Neural crest cell (in vitro differentiated cells): ENCODE data around the gene PYGB. TPM values are rescaled to one million over a fixed set of nuclear protein-coding genes. Genes with fewer than 3 reads are reported as not detected.

Source experiments
- DNase-seq: peaks from one replicate; pipeline ENCODE4 v3.0.0; 2021; ENCODE audit warnings: low read depth, mixed read lengths, low spot score
- H3K27ac Mint-ChIP-seq: one replicate; pipeline ENCODE4 v1.8.0; 2021; ENCODE audit warnings: mild to moderate bottlenecking, mixed read lengths; ENCODE audit not compliant: unreplicated experiment
- H3K27me3 Mint-ChIP-seq: 2 replicates; pipeline ENCODE4 v1.8.0; 2021; ENCODE audit warnings: low read depth, mild to moderate bottlenecking, mixed read lengths
- H3K36me3 Mint-ChIP-seq: 2 replicates; pipeline ENCODE4 v1.8.0; 2021; ENCODE audit warnings: low read depth, mild to moderate bottlenecking, mixed read lengths
- H3K4me1 Mint-ChIP-seq: 2 replicates; pipeline ENCODE4 v1.8.0; 2021; ENCODE audit warnings: mixed read lengths
- H3K4me3 Mint-ChIP-seq: one replicate; pipeline ENCODE4 v1.8.0; 2021; ENCODE audit warnings: mild to moderate bottlenecking, mixed read lengths
- H3K9me3 Mint-ChIP-seq: 2 replicates; pipeline ENCODE4 v1.8.0; 2021; ENCODE audit warnings: mixed read lengths
- total RNA-seq: library from RNA; stranded (reverse); gene quantifications from 2 replicates; pipeline ENCODE4 v1.2.1, GENCODE V29; 2021
- TF ChIP-seq, protein P1 (sequence below): fragments of 200-600 bp; sonication (generic); conservative IDR thresholded peaks from 2 replicates; pipeline ENCODE4 v1.5.0; 2021; ENCODE audit warnings: antibody characterized with exemption, mild to moderate bottlenecking

The PYGB gene
- total RNA-seq, 1 donor from 2014 or later: 77.1 TPM

DNA sequence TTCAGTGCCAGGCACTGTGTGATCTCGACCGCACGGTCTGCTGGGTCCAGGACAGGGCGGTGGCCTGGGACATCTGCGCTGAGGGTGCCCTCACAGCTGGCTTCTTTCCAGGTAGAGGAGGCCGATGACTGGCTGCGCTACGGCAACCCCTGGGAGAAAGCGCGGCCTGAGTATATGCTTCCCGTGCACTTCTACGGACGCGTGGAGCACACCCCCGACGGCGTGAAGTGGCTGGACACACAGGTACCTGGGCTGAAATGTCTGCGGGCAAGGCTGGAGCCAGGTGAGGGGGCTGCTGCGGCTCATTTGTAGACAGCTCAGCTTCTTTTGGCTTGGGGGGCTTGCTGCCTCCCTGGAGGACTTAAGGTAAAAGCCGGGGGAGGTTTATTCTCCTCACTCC, 26.6 kb downstream of the PYGB start:
- no peak for DNase-seq
- Mint-ChIP-seq H3K27ac (no peak overlapping the region), H3K27me3 (no peaks in the 10 kb centered on the region), H3K9me3 (no peaks in the 10 kb centered on the region), H3K4me3 (no peak overlapping the region), H3K4me1 (no peaks in the 10 kb centered on the region), H3K36me3 (peaks cover 8% of the 10 kb centered on the region)
- TF ChIP-seq, protein P1, sequence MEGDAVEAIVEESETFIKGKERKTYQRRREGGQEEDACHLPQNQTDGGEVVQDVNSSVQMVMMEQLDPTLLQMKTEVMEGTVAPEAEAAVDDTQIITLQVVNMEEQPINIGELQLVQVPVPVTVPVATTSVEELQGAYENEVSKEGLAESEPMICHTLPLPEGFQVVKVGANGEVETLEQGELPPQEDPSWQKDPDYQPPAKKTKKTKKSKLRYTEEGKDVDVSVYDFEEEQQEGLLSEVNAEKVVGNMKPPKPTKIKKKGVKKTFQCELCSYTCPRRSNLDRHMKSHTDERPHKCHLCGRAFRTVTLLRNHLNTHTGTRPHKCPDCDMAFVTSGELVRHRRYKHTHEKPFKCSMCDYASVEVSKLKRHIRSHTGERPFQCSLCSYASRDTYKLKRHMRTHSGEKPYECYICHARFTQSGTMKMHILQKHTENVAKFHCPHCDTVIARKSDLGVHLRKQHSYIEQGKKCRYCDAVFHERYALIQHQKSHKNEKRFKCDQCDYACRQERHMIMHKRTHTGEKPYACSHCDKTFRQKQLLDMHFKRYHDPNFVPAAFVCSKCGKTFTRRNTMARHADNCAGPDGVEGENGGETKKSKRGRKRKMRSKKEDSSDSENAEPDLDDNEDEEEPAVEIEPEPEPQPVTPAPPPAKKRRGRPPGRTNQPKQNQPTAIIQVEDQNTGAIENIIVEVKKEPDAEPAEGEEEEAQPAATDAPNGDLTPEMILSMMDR: no peak

DNA sequence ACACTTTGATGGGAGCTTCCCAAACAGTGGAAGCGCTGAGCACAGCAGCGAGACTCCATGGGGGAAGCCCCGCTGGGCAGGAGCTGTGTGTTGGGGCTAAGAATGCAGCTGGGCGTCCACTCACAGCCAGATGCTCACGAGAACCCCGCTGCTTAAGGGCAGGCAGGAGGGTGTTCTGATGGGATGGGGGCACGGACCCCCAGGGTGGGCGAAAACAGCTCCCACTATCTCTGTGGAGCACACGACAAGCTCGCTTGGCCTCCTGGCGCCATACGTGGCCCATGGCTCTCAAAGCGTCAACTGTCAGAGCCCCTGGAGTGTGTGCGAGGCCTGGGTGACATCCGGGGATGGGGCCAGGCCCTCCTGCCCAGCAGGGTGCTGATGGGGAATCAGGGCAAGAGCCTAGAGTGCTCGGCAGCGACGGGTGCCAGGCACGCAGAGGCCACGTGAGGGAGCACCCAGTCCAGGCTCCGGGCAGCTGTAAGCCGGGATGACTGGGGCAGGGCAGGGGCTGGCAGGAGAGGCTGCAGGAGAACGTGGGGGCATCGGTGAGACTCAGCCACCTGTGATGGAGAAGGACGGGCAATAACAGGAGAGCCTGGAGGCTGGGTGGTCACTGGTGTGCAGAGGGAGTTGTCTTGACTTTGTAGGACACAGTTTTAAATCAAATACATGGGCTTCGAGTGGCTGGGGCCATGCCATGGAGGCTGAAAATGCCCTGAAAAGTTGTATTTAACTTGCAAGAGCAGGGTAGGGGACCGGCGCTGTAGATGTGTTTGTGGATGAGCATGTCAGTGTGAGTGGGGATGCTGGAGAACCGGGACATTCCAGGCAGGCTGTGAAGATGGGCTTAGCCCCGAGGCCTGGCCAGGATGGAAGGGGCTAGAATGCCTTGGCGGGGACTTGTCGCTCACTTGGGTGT, 27.3 kb downstream of the PYGB start:
- no peaks in the 10 kb centered on the region for H3K27me3 Mint-ChIP-seq
- no peaks in the 10 kb centered on the region for H3K9me3 Mint-ChIP-seq
- no peak overlapping the region for H3K4me3 Mint-ChIP-seq
- DNase-seq: no peak
- peaks cover 3% of the 10 kb centered on the region for H3K36me3 Mint-ChIP-seq
- H3K4me1 Mint-ChIP-seq: no peaks in the 10 kb centered on the region
- TF ChIP-seq, protein P1: no peak
- H3K27ac Mint-ChIP-seq: peak overlapping the region; percentile 90

DNA sequence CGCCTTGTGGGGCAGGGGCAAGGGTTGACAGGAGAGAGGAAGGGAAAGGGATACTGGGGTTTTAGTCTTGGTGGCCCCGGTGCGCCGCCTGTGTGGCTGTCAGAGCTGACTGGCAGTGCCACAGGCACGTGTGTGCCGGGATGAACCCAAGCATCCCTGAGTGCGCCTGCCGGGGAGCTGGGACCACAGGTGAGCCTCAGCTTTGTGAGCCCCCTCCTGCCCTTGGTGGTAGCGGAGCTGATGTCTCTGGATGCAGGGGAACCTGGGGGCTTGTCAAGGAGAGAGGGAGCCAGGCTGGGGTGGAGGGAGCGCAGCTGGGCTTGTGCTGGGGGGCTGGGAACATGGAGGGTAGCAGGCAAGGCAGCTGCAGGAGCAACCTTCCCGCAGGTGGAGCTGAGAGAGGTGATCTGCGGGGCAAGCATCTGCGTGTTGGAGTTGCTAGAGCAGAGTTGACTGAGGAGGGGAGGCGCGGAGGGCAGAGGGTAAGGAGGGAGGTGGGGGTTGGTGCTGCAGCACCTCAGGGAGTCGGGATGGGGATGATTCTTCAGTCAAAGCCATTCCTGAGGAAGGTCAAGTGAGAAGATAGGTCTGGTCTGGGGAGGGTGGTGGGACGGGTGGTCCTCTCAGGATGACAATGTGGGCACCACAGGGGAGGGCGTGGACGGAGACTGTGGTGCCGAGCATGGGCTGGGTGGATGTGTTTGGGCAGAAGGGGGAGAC, 28.1 kb downstream of the PYGB start:
- Mint-ChIP-seq H3K9me3 (no peaks in the 10 kb centered on the region), H3K27me3 (no peaks in the 10 kb centered on the region), H3K4me3 (no peak overlapping the region), H3K27ac (peak overlapping the region; percentile 90), H3K4me1 (no peaks in the 10 kb centered on the region), H3K36me3 (peaks cover 3% of the 10 kb centered on the region)
- TF ChIP-seq, protein P1: no peak
- DNase-seq: no peak

DNA sequence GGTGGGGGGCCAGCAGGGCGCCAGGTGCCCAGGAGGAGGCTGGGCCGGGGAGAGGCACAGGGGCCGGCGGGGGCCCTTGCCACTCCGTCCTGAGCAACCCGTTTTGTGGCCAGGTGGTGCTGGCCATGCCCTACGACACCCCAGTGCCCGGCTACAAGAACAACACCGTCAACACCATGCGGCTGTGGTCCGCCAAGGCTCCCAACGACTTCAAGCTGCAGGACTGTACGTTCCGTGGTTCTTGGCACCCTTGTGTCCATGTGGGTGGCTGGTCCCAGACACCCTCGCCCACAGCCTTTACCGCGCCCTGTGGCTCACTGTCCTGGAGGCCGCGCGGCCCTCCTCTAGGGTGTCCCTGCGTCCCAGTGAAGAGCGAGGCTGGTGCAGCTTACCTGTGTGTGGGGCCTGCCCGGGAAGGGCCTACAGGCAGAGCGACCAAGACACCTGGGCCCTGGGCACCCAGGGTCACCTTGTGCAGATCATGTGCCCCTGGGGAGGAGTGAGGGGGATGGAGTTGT, 28.7 kb downstream of the PYGB start:
- no peak for DNase-seq
- H3K27me3 Mint-ChIP-seq: no peaks in the 10 kb centered on the region
- H3K36me3 Mint-ChIP-seq: peaks cover 3% of the 10 kb centered on the region
- H3K9me3 Mint-ChIP-seq: no peaks in the 10 kb centered on the region
- TF ChIP-seq, protein P1: no peak
- H3K4me1 Mint-ChIP-seq: no peaks in the 10 kb centered on the region
- no peak overlapping the region for H3K4me3 Mint-ChIP-seq
- no peak overlapping the region for H3K27ac Mint-ChIP-seq

DNA sequence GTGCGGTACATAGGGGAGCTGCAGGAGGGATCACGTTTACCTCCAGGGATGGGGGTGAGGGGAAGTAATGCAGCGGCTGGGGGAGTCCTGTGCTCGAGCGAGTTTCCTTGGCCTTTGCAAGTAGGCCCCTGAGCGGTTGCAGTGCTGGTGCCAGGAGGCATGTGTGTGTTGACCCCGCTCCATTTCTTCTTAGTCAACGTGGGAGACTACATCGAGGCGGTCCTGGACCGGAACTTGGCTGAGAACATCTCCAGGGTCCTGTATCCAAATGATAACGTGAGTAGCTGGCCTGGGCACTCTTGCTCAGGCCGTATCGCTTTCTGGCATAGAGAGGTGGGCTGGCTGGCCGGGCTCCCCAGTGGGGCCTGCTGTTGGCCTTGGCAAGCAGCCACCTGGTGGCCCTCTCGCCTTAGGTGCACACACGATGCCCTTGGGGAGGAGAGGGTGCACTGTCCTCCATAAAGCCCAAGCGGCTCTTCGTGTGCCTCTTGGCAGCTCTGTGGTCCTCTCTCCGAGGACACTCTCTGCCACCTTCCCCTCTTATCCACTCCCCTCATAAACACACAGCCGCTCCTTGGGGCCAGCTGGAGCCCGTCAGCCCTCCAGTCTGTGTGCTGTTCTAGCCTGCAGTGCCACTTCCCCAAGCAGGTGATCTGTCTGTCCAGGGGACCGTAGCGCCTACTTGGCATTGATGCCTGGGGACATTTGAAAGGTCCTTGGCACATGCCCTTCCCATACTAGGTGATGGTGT, 29.3 kb downstream of the PYGB start:
- Mint-ChIP-seq H3K4me3 (no peak overlapping the region), H3K27me3 (no peaks in the 10 kb centered on the region), H3K4me1 (no peaks in the 10 kb centered on the region), H3K27ac (no peak overlapping the region), H3K9me3 (no peaks in the 10 kb centered on the region), H3K36me3 (peaks cover 3% of the 10 kb centered on the region)
- DNase-seq: no peak
- TF ChIP-seq, protein P1: no peak
